CD14-positive monocyte (primary cell): ENCODE data around the gene COL26A1. TPM values are rescaled to one million over a fixed set of nuclear protein-coding genes. Genes with fewer than 3 reads are reported as not detected.

Experiments used
- DNase-seq, 3 donors: peaks; one replicate each; pipeline ENCODE4 v3.0.0-alpha.2; 2011 to 2022
- H2AFZ ChIP-seq: 2 replicates; pipeline ENCODE4 v1.6.0; 2012; ENCODE audit warnings: mild to moderate bottlenecking, low read depth, low read length, inconsistent platforms; ENCODE audit not compliant: insufficient read depth, poor library complexity, severe bottlenecking
- H3K27ac ChIP-seq, 2 donors: 1 replicate in 1 of 2; 2 replicates in 1 of 2; pipeline ENCODE4 v1.5.1; 2012 to 2013; ENCODE audit warnings: low read length in 2 of 2, control low read depth in 1 of 2, inconsistent platforms in 1 of 2, low read depth in 1 of 2, mild to moderate bottlenecking in 1 of 2
- H3K27me3 ChIP-seq, 2 donors: one replicate each; pipeline versions ENCODE4 v1.6.0 to v1.6.1; 2011 to 2013; ENCODE audit warnings: low read length in 2 of 2; ENCODE audit not compliant: control insufficient read depth in 2 of 2, insufficient read depth in 2 of 2
- H3K36me3 ChIP-seq, 2 donors: replicated peaks in 1 of 2; 1 replicate in 1 of 2; 2 replicates in 1 of 2; pipeline versions ENCODE4 v1.5.1 to v1.6.1; 2012 to 2013; ENCODE audit warnings: low read length in 2 of 2, control low read depth in 1 of 2, inconsistent platforms in 1 of 2, mild to moderate bottlenecking in 1 of 2; ENCODE audit not compliant: insufficient read depth in 2 of 2, control insufficient read depth in 1 of 2
- H3K4me1 ChIP-seq, 2 donors: 1 replicate in 1 of 2; 2 replicates in 1 of 2; pipeline versions ENCODE4 v1.5.1 to v1.6.1; 2012 to 2013; ENCODE audit warnings: low read length in 2 of 2, control low read depth in 1 of 2, inconsistent platforms in 1 of 2, mild to moderate bottlenecking in 1 of 2, moderate library complexity in 1 of 2; ENCODE audit not compliant: insufficient read depth in 2 of 2, control insufficient read depth in 1 of 2
- H3K4me2 ChIP-seq: replicated peaks from 2 replicates; pipeline ENCODE3; 2012; ENCODE audit warnings: low read length, moderate library complexity, mild to moderate bottlenecking; ENCODE audit not compliant: poor library complexity, severe bottlenecking; ENCODE audit errors: extremely low read depth
- H3K4me3 ChIP-seq, 3 experiments: fragments of 200-600 bp in 1 of 3; sonication (generic) in 1 of 3; replicated peaks in 1 of 3; 1 replicate in 2 of 3; 2 replicates in 1 of 3; pipeline ENCODE4 v1.5.1; 2011 to 2013; ENCODE audit warnings: low read length in 3 of 3, mild to moderate bottlenecking in 3 of 3, control low read depth in 2 of 3, low read depth in 2 of 3, inconsistent platforms in 1 of 3, moderate library complexity in 1 of 3
- H3K79me2 ChIP-seq: 2 replicates; pipeline ENCODE4 v1.6.0; 2012; ENCODE audit warnings: mild to moderate bottlenecking, control low read depth, inconsistent platforms, low read length, moderate library complexity; ENCODE audit not compliant: insufficient read depth
- H3K9ac ChIP-seq: 2 replicates; pipeline ENCODE4 v1.6.0; 2017; ENCODE audit warnings: low read length, mild to moderate bottlenecking; ENCODE audit not compliant: insufficient read depth, poor library complexity, severe bottlenecking
- H3K9me3 ChIP-seq, 2 donors: replicated peaks in 1 of 2; 1 replicate in 1 of 2; 2 replicates in 1 of 2; pipeline versions ENCODE4 v1.5.1 to v1.6.1; 2012 to 2013; ENCODE audit warnings: low read length in 2 of 2, control low read depth in 1 of 2; ENCODE audit not compliant: control insufficient read depth in 1 of 2, insufficient read depth in 1 of 2
- H4K20me1 ChIP-seq: 2 replicates; pipeline ENCODE4 v1.6.0; 2012; ENCODE audit warnings: mild to moderate bottlenecking, low read length, control low read depth, moderate library complexity; ENCODE audit not compliant: insufficient read depth
- H3K27ac Mint-ChIP-seq, 7 donors: one replicate each; pipeline ENCODE4 v1.8.0; 2020; ENCODE audit warnings: mild to moderate bottlenecking in 7 of 7, mixed read lengths in 7 of 7, moderate library complexity in 6 of 7, inconsistent platforms in 2 of 7
- H3K27me3 Mint-ChIP-seq, 3 donors: one replicate each; pipeline ENCODE4 v1.8.0; 2021 to 2022; ENCODE audit warnings: low read depth in 3 of 3, mild to moderate bottlenecking in 3 of 3, mixed read lengths in 3 of 3, moderate library complexity in 3 of 3, inconsistent platforms in 1 of 3
- H3K36me3 Mint-ChIP-seq, 2 donors: one replicate each; pipeline ENCODE4 v1.8.0; 2020; ENCODE audit warnings: mixed read lengths in 2 of 2, inconsistent platforms in 1 of 2, mild to moderate bottlenecking in 1 of 2
- H3K4me1 Mint-ChIP-seq: one replicate; pipeline ENCODE4 v1.8.0; 2020; ENCODE audit warnings: mild to moderate bottlenecking, mixed read lengths
- H3K4me3 Mint-ChIP-seq, 2 donors: one replicate each; pipeline ENCODE4 v1.8.0; 2020; ENCODE audit warnings: mild to moderate bottlenecking in 2 of 2, mixed read lengths in 2 of 2, moderate library complexity in 1 of 2
- H3K9me3 Mint-ChIP-seq, 7 donors: one replicate each; pipeline ENCODE4 v1.8.0; 2020 to 2022; ENCODE audit warnings: mixed read lengths in 7 of 7, mild to moderate bottlenecking in 6 of 7, moderate library complexity in 6 of 7, inconsistent platforms in 2 of 7
- CTCF ChIP-seq: fragments of 200-600 bp; IDR thresholded peaks from one replicate; pipeline ENCODE4 v1.8.0; 2022; ENCODE audit warnings: antibody characterized with exemption, mild to moderate bottlenecking
- WGBS: methylation state at CpG from one replicate; pipeline ENCODE4 v1.1.5; 2013; ENCODE audit warnings: missing lambda C conversion rate; ENCODE audit not compliant: insufficient coverage; 5-methylcytosine and 5-hydroxymethylcytosine counted together
- intact Hi-C, 2 donors: fragments of 100-400 bp; cut with micrococcal nuclease; formaldehyde crosslinking; loops; one replicate each; pipeline versions ENCODE4 v1.15.0 to v1.15.1; 2023
- polyA plus RNA-seq, 3 donors: library from polyadenylated mRNA; depleted of rRNA in 1 of 3; unstranded in 2 of 3; stranded (reverse) in 1 of 3; fragments of 300-500 nt in 2 of 3; fragments of >200 nt in 1 of 3; fragmentation: Illumina TruSeq in 2 of 3; gene quantifications; 1 replicate in 2 of 3; 2 replicates in 1 of 3; pipeline ENCODE4 v1.2.3, GENCODE V29; 2012 to 2021

COL26A1 gene
- polyA plus RNA-seq, 3 donors, result not detected

GRCh38 chr7:101442426-101443070 is 79.9 kb downstream of the COL26A1 start:
- Histone ChIP-seq H3K9me3 (no peaks in the 10 kb centered on the region), H3K79me2 (no peaks in the 10 kb centered on the region), H3K4me2 (no peak overlapping the region), H3K4me3 (no peak overlapping the region), H4K20me1 (no peaks in the 10 kb centered on the region), H3K36me3 (no peaks in the 10 kb centered on the region), H2AFZ (no peak overlapping the region), H3K27ac (no peak overlapping the region), H3K4me1 (no peaks in the 10 kb centered on the region), H3K9ac (no peak overlapping the region), H3K27me3 (no peaks in the 10 kb centered on the region)
- intact Hi-C loops, result no loop called here
- H3K27ac Mint-ChIP-seq, result no peak overlapping the region
- no peak for DNase-seq
- H3K36me3 Mint-ChIP-seq, result no peaks in the 10 kb centered on the region
- 75% methylated on average over 14 of the region's 15 CpGs for WGBS
- H3K27me3 Mint-ChIP-seq, result peaks cover 3 to 13% (median 9%) of the 10 kb centered on the region in 3 donors
- H3K4me1 Mint-ChIP-seq, result no peaks in the 10 kb centered on the region
- H3K9me3 Mint-ChIP-seq, result no peaks in the 10 kb centered on the region
- H3K4me3 Mint-ChIP-seq, result no peak overlapping the region
- no peak for TF ChIP-seq CTCF

GRCh38 chr7:101450064-101450463 is 87.4 kb downstream of the COL26A1 start:
- no peaks in the 10 kb centered on the region for H3K9me3 ChIP-seq
- no peaks in the 10 kb centered on the region for H3K79me2 ChIP-seq
- Mint-ChIP-seq H3K36me3 (no peaks in the 10 kb centered on the region), H3K4me3 (no peak overlapping the region), H3K27me3 (peaks cover 0 to 9% (median 7%) of the 10 kb centered on the region in 3 donors), H3K9me3 (no peaks in the 10 kb centered on the region), H3K27ac (no peak overlapping the region), H3K4me1 (no peaks in the 10 kb centered on the region)
- no peaks in the 10 kb centered on the region for H3K36me3 ChIP-seq
- H3K27ac ChIP-seq, result no peak overlapping the region
- H3K9ac ChIP-seq, result no peak overlapping the region
- 100% methylated on average over 1 of the region's 4 CpGs for WGBS
- H3K27me3 ChIP-seq, result no peaks in the 10 kb centered on the region
- no peak for TF ChIP-seq CTCF
- no peaks in the 10 kb centered on the region for H4K20me1 ChIP-seq
- DNase-seq, result no peak
- intact Hi-C loops, result no loop called here
- H3K4me3 ChIP-seq, result no peak overlapping the region
- no peak overlapping the region for H2AFZ ChIP-seq
- H3K4me1 ChIP-seq, result no peaks in the 10 kb centered on the region
- no peak overlapping the region for H3K4me2 ChIP-seq
